GM19397 (cell line): ENCODE measurements around the gene MIGA1.

Source experiments
- ATAC-seq: cut with Tn5 transposase; IDR thresholded peaks from one replicate; pipeline ENCODE4 v1.9.1; 2021; ENCODE audit warnings: mild to moderate bottlenecking, moderate library complexity; ENCODE audit not compliant: unreplicated experiment

The MIGA1 gene

DNA sequence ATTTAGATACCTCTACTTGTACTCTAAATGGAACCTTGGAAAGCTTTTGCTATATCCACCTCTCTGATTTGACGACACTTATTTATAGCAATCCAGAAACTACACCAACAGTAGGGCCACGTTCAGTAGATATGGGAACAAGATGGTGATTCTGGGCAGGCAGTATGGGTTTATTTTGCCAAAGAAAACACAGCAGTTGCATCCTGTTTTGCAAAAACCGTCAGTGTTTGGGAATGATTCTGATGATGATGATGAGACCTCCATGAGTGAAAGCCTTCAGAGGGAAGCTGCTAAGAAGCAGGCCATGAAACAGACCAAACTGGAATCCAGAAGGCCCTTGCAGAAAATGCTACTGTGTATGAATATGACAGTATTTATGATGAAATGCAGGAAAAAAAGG is 67.5 kb downstream of the MIGA1 start:
- no peak for ATAC-seq

DNA sequence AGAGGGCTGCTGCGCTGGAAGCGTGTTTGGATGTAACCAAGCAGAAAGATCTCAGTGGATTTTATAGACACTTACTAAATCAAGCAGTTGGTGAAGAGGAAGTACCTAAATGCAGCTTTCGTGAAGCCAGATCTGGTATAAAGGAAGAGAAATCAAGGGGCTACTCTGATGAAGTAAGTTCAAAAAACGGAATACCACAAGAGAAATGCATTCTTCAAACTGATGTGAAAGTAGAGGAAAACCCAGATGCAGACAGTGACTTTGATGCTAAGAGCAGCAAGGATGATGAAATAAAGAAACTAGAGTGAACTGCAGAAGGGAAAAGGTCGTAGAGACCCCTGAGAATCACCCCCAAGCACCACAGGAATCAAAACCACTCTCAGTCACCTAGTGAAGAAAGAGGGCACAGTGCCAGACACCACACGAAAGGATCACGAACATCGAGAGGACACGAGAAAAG is 68.2 kb downstream of the MIGA1 start:
- no peak for ATAC-seq

DNA sequence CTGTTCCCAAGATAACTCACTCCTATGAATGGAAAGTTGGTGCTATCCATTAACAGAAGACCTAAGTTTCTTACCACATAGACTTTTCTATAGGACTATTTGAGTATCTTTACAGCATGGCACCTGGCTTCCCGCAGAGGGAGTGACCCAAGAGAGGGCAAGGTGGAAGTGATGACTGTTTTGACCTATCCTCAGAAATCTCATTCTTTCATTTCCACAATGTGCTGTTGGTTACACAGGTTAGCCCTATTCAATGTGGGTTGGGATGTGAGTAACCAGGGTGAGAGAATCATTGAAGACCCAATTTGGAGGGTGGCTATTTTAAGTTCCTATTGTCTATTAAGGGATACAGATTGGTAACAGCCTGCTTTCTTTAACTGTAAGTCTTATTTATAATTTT is 70.6 kb downstream of the MIGA1 start:
- no peak for ATAC-seq

DNA sequence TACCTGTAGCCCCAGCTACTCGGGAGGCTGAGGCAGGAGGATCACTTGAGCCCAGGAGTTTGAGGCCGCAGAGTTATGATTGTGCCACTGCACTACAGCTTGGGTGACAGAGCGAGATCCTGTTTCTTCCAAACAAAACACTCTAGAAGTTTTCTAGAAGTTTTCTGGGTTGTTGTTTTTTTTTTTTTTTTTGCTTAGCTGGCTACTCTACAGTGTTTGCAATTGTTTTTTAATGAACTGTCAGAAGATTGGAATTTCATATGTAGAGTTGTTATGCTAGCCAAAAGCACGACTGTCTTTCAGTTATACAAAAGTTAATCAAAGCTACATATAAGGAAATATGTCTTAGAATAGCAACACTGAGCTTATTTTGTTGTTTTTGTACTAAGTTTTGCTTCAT is 78.1 kb downstream of the MIGA1 start:
- no peak for ATAC-seq

DNA sequence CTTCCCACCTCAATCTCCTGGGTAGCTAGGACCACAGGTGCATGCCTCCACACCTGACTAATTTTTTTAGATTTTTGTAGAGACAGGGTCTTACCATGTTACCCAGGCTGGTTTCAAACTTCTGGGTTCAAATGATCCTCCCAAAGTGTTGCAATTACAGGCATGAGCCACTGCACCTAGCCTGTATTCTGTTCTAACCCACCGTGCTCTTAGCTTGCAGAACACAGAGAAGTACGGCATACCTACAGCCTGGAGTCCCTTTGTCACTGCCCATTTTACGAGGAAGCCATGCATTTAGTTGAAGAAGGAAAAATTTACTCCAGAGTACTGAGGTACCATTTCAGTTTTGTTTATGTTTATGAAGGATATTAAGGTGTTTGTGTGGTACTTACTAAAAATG is 79.3 kb downstream of the MIGA1 start:
- no peak for ATAC-seq

DNA sequence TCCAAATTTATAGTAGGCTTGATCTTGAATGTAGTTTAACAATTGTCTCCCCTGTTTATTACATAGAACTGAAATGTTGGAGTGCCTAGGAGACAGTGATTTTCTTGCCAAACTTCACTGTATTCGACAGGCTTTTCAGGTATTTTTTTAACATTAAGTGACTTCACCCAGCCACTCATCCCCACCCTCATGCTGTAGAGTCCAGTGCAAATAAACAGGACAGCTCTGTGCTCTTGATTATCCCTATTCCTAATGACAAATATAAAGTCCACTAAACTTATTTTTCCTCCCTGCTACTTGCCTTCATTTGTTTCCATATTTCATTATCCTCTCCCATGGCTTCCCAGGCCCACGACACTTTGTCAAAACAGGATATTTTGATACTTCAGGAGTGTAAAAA is 79.8 kb downstream of the MIGA1 start:
- ATAC-seq, result no peak

DNA sequence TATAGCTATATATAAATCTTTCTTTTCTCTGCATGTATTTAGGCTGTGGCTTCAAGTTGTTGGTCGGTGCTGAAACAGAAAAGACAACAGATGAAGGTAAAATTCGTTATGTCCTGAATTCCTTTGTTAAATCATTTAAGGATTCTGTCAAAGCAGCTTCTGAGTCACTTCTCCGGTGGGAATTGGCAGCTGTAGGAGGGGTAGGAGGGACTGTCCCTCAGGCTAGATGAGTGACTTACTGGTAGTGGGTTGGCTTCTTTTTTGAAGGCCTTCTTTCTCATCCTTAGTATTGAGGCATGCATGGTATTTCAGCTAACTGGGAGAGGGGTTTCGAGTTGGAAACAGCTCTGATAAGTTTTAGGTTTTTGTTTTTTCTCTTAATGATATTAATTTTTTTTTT is 86.8 kb downstream of the MIGA1 start:
- no peak for ATAC-seq

DNA sequence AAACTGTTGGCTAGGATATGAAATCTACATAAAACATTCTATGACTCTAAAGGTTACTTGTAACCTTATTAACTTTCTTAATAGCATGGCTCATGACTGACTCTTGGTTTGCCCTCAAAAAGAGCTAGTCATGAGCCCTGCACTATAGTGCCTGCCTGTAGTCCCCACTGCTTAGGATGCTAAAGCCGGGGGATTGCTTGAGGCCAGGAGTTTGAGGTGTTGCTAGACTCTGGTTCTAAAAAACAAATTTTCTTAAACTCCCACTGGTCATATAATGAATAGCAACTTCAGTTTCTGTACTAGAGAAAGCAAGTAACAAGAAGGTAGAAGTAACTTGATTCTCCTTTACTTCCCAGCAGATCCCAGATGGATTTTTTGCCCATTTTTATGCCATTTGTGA is 93.2 kb downstream of the MIGA1 start:
- ATAC-seq, result no peak

DNA sequence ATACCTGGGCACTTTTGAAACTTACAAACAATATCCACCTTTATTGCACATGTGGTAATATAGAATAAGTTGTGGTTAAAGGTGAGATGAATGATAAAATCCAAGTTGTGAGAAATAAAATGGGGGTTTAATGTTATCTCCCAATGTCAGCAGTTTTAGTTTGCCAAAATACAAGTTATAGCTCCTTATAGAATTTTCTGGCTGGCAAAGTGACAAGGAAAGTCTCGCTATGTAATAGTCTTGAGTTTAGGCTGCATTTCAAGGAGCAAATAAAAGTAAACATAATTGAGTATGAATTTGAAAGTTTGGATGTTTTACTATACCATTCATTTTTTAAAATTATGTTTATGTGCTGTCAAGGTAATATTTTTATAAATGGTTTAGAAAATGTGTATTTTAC is 94.0 kb downstream of the MIGA1 start:
- no peak for ATAC-seq

DNA sequence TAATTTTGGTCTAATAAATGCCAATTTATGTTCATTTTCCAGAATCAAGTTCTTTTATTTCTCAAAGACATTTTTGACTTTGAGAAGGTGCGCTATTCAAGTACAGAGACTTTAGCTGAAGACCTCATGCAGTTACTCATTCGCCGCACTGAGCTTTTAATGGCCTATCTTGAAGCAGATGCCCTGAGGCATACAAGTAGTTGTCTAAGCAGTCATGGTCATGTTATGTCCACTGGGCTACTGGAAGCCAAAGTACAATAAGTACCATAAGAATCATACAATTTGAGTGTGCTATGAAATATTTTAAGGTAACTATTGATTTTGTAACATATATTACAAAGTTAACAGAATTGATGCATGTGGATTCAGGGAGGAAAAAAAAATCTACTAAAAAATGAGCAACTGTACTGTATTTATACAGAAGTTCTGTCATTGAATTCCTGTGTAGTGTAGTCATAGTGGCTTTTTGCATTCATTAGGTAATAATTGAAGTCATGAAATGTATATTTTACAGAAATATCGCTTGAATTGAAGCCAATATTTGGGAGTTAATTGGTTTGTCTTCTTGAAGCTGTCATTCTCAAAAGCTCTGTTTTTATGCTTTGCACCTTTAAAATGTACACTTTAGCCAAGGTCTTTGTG is 95.5 kb downstream of the MIGA1 start:
- ATAC-seq, result no peak

DNA sequence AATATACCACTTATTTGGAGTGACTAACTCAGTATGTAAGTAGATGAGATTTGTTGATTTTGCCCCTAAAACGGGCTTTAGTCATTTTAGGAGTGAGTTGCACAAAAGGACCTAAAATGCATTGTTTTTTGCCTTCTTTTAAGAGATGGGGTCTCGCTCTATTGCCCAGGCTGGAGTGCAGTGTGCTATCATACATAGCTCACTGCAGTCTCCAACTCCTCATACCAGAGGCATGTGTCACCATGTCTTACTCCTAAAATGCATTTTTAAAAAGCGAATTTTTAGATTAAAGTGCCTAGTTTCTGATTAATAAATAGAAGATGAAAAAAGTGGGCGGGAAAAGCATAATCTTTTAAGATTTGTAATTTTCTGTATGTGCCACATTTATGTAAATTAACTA is 97.4 kb downstream of the MIGA1 start:
- no peak for ATAC-seq

DNA sequence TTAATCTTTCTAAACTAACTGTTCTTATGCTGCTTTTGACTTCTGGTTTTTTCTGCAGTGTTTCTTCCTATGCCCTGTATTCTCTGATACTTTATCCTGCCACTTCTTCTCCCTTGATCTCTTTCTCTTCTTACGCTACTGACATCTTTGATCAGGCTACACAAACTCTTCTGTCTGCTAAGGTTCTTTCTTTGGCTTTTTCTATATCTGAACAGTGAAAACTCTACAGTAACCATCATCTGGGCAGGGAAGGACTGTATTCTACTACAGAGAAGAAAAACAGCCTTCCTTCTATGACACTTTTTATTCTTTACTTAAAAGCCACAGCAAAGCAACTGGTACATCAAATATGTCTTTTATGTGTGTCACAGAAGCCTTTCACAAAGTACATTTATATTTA is 101.6 kb downstream of the MIGA1 start:
- ATAC-seq, result no peak

DNA sequence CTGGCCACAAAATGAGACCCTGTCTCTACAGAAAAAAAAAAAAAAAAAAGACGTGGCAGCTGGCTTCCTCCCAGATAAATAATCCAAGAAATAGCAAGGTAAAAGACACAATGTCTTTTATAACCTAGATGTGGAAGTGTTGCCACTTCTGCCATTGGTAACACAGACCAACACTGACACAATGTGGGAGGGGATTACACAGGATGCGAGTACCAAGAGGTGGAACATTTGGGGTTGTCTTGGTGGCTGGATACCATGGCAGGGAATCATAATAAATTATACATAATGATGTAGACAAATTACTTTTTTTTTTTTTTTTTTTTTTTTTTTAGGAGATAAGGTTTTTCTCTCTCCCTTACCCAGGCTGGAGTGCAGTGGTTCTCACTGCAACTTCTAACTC is 103.0 kb downstream of the MIGA1 start:
- ATAC-seq, result no peak

DNA sequence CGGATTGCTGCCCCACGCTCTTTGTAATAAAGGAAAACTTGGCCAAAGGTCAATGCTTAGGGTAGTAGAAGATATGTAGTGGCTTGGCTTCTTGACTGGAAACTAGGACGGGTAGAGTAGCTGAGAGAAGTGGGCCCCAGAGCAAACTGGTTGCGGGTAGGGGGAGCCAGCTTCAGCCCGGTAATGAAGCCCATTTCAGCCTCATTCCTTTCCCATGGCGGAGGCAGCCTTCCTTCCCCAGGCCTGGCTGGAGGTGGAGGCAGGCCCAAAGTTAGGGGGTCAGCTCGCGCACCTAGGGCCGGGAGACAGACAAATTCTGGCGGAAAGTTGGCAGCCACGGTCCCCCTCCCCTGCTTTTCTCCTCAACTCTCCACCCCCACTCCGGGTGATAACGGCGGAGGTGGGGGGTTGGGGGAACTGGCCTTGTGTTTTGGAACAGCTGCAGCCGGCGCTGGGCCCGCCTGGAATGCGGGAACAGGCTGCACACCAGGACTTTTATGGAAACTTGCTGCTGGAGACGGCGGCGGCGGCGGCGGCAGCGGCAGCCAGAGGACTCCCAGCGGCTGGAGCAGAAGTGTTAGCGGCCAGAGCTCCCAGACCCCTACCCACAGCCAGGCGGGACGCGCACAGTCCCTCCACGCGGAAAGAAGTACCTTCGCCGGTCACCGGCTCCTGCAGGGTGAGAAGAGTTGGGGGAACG is 108.8 kb downstream of the MIGA1 start, which contains the start of gene NEXN:
TSS of gene NEXN (plus strand) at position 544 of the 700 bp plus-strand sequence. CDS start 27,483 bp downstream, outside the sequence.
- peak; percentile 33 for ATAC-seq

DNA sequence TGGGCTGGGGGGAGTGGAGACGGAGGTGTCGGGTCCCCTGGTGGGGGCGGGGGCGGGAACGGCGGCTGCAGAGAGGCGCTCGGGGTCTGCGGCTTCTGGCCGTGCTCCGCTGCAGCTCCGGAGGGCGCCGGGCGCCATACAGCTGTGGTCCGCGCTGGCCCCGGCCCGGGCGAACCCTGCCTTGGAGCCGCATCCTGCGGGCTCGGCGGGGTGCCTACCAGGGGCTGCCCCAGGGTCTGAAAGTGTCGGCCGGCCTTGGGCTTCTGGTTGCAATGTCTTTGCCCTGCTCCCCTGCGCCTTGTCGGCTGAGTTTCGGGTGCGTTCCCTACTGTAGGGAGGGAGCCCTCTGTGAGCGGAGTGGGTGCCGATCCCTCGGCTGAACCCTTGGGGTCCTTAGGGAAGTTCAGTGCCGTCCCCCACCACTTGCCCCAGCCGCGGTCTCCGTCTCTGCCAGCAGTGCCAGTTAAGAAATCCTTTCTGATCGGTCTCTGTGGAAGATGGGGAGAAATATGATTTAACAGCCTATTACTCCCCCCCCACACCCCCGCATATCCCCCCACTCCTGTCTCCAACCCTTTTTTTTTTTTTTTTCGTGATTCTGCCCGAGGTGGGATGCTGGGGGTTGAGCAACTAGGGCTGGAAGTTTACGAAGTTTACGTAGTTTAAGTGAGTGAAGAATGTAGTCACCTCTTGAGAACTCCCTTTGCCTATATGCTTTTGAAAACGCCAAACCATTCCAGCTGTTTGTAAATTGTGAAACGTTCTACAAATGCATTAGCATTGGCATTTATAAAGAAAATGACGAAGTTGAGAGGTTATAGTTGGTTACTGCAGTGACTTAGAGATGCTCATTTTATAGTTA is 109.6 kb downstream of the MIGA1 start:
- peak; percentile 72 for ATAC-seq

DNA sequence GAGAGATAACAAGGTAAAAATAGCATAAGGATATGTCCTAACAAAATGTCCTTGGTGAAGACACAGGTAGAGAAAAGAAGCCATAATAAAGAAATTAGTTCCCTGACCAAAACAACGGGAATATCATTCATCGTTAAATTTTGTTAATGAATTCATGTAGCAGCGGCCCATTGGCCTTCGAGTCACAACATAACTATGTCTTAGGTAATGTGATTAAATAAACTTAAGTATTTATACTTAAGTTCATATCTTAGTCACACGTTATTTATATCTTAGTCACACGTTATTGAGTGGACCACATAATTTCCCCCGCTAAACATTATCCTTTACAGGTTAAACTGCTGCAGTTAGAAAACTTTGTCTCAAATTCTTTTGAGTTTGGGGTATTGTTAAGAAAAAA is 110.2 kb downstream of the MIGA1 start:
- no peak for ATAC-seq

DNA sequence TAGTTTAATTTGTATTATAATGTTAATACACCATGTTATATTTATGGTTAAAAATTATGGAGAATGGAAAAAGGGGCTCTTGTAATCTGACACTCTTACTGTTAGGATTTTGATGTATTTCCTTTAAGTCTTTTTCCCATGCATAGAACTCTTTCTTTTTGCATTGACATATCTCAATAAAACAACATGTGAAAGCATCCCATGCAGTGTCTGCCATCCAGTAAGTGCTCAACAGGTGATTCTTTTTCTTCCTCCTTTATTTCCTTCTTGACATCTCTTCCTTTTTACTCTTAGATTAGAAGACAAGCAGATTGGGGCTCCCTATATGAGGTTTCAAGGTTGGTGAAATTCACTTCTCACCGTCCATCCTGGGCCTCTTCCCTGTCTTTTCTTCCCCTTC is 111.8 kb downstream of the MIGA1 start:
- ATAC-seq, result no peak

DNA sequence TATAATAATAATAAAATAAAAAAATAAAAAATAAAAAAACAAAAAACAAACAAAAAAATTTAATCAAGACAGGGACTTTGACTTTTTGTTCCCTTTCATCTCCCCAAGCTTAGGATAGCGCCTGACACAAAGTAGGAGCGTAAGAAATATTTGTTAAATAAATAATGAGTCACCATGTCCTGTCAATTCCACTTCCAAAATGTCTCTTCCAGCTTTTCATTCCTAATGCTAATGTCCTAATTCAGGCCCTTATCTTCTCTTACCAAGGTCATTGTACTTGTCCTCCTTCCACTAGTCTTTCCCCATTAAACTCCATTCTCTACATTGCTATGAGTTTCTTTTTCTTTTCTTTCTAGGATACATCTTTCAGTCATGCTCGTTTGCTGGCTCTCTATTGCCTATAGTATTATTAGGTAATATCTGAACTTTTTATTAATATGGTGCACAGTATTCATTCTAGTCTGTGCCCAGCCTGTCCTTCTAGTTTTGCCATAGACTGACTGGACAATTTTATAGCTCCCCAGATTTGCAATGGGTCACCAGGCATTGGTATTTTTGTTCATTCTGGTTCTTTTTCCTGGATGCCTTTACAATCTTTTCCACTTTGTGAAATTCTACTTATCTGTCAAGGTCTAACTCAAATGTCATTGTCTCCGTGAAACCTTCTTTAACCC is 120.3 kb downstream of the MIGA1 start:
- ATAC-seq, result no peak

DNA sequence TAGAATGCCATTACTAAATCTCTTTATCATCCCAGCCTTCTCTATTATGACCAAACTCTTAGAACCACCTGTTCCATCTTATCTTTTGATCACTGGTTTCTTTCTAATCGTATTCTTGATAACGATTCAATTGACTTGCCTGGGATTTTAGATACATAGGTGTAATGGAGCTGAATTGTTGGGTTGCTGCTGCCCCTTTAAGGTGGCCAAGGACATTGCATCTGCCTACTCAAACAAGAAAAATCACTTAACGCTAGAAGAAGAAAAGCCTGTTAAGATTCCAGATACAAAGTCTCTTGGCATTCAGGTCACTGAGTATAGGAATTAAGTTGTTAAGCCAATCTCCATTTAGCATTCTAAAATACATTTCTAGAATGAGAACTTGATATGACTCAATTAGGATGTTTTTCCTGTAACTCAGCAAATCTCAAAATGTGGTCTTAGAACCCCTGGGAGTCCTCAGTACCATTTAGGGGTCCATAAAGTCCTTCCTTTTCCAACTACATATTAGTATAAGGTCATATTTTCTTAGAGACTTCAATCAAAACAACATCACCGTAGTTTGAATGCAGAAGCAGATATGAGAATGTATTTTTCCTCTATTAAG is 121.3 kb downstream of the MIGA1 start:
- ATAC-seq, result no peak

DNA sequence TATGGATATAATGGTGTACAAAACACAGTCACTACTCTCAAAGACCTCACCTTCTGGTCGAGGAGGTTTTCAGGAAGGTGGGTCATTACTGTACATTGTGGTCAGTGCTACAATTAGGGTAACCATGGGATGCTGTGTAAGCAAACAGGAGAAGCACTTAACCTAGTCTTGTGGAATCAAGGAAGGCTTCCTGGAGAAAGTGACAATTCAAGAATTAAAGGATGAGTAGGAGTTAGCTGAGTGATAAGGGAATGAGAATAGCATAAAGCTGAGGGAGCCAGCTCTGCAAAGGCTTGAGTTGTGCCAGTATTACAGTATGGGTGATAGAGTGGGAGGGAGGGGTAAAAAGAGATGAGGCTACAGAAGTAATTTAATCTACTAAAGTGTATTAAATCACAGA is 126.2 kb downstream of the MIGA1 start:
- no peak for ATAC-seq

DNA sequence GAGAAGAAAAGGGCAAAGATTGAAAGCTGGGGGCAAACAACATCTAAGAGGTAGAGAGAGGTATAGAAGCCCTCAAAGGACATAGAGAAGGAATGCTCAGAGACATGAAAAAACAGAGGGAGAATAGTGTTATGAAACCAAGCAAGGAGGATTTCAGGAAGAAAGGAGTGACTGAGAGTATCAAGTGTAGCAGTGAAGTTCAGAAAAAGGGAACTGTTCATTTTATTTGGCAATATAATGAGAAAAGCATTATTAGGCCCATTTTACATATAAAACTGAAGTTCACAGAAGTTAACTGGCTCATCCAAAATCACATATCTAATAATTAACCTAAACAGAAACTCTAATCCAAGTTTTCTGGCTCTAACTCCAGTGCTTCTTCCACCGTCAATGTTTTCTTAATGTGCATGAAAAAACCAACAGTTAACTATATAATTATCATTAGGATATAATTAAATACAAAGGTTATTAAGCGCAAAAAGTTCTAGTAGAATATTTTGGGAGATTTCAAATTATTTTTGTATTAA is 126.6 kb downstream of the MIGA1 start:
- no peak for ATAC-seq
